HG02943 (cell line): ENCODE data around the gene GABBR2.
"Not testable (repeated sequence)": the region's sequence is repeated elsewhere in the genome, so short reads cannot be mapped to it uniquely, and the experiment has no call there.

Experiments
- ATAC-seq: cut with Tn5 transposase; IDR thresholded peaks from one replicate; pipeline ENCODE4 v1.9.1; 2021; ENCODE audit warnings: mild to moderate bottlenecking, low read depth, moderate library complexity; ENCODE audit not compliant: unreplicated experiment

The GABBR2 gene

DNA sequence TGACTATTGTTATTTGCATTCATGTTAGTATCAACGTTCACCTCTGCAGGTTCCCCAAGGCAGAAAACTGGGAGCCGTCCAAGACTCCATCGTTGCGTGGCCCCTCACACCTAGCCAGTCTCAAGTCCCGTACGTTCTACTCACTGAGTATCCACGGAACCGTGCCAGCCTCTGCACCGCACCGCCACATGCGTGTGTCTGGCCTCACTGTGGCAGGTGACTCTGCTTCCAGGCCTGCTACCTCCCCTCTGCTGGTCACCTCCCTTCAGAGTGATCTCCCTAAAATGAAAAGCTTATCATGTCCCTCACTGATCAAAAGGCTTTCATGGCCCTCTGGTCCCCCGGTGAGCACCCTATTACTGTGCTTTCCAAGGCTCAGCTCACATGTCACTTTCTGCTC is 108.1 kb downstream of the GABBR2 start:
- no peak for ATAC-seq

DNA sequence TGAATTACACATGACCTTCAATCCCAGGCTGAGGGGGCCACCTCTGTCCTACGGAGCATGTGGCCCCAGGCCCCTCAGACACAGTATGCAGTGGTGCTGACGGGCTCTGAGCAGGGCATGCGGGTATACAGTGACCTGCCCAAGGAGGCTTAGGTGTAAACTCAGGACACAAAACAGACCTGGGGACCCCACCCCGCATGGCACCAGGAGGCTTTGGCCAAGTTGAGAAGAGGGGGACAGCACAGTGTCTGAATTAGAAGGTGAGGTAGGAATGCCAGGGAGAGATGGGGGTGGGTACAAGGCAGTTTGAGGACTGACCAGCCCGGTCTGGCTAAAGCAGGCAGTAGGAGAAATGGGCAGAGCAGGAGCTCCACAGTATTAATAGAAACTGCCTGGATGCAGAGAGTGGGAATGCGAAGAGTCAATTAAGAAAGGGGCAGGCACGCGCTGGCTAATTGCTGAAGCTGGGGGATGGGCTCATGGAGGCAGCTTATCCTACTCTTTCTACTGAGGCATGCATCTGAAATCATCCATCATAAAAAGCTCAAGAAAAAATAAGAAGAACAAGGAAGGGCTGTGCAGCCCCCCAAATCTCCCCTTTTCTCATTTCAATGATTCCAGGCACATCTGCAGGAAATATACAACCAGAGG is 109.0 kb downstream of the GABBR2 start:
- ATAC-seq = no peak

DNA sequence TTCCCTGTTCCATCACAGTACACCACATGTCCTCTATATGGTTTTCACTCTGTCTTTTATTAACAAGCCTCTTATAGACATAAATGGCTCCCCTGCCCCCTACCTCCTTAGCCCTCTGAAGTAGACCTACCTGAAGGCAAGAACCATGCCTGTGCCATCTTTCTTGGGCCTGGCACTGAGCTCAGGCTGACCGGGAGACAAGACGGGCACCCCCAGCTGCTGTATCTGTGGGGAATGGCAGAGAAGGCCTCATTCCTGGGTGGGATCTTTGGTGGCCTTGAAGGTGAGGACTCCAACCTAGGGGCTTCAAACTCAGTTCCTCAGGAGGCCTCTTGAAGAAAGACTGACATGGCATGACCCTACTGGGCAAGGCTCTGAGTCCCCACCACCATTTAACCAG is 109.9 kb downstream of the GABBR2 start:
- ATAC-seq = no peak

DNA sequence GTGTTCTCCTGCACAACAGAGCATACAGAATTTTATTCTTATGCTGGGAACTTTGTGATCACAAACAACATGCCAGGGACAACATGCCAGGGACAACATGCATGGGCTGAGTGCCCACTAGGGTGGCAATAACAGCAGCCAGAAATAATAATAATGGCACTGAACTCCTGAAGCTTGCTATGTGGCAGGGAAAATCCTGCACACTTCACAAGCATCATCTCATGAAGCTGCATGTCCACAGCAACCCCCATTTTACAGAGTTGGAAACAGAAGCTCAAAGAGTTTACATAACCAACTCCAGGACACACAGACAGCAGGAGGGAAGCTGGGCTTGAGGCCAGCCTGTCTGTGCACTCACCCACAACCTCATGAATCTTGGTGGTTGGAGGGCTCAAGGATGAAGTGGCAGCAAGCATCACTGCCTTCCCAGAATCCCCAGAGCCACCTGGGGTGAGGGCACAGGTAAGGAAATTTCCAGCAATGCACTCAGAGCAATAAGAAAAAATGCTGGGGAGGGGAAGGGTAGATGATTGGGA is 111.4 kb downstream of the GABBR2 start:
- no peak for ATAC-seq

DNA sequence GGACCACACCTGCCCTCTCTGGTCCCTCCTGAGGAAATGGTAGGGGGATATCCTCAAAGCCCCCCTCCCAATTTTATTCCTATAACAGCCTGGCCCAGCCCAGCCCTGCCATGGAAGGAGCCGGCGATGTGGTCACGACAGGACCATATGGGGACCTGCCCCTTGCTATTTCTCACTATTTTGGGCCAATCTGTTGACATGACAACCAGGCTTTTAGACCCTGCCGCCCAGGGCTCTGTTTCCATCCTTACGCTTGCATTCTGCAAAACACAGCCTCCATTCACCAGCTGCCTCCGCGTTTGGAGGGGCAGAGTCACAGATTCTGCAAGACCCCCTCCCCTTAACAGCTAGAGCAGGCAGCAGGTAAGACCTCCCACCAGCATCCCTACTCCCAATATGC is 112.2 kb downstream of the GABBR2 start:
- no peak for ATAC-seq

DNA sequence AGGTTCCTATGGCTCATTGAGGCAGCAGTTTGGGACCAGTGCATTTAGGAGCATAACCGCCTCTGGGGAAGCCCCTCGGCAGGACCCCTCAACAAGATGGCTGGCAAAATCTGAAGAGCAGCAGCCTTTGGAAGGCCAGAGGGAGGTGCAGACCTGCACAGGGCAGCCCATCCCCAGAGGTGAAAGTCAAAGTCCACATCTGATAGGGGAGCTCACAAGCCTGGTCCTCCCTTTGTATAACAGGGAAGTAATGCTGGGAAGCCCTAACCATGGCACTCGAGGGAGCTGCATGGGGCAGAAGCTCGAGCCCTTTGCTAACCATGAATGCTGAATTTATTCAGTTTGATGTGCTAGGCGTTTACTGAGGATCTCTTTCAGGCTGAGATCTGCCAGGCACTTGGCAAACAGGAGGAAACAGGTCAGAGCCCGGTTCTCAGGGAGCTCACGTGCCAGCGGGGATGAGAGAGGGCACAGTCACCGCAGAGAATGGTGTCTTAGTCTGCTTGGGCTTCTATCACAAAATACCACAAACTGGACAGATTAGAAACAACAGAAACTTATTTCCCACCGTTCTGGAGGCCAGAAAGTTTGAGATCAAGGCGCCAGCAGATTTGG is 114.1 kb downstream of the GABBR2 start:
- ATAC-seq = no peak

DNA sequence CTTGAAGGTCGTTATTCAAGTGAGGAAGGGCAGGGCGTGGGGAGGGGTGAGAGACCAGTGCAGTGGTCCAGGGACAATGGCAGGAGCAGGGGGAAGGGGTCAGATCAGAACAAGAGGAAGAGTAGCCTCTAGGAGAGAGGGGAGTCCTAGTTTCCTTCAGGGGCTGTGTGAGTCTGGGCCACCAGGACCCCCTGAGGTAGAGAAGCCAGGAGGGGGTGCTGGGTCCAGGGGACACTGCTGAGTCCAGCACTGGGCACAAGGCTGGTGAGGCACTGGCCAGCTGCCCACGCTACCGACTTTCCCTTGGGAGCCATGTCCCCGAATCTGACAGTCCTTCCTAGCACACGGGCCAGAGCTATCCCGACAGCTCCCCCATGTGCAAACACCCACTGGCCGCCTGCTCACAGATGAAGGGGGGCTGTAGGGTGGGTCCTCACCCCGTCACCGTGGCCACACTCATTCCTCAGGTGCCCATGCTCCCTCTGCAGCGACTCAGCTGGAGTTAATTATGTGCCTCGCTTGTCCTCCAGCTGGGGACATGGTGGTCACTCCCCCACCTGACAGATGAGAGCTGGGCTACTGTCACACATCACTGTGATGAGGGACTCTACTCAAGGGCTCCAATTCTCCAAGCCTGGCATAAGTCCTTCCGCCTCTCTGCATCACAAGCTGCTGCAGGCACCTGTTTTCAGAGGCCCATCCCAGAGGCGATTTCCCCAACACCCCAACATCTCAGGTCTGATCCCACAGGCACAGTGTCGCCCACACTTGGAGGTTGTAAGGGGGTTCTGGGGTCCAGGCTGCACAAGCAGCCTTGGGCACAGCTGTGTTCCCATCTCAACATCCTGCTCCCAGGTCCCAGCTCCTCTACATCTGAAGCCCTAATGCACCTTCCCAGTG is 115.1 kb downstream of the GABBR2 start:
- no peak for ATAC-seq

DNA sequence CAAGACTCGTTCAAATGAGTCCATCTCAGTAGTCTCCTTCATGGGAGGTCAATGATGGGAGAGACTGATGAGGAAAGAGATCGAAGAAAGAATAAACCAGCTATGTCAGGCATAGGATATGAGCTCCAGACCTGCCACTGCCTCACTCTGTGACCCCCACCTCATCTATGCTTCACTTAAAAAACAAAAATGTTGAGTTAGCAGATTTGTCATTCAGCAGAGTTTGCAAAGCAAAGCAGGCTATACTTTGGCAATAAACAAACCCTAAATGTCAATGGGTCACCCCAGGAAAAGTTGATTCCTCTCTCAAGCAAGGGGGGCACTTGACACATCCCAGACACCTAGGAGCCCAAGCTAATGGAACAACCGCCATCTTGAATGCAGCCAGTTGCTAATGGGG is 117.0 kb downstream of the GABBR2 start:
- ATAC-seq = no peak

DNA sequence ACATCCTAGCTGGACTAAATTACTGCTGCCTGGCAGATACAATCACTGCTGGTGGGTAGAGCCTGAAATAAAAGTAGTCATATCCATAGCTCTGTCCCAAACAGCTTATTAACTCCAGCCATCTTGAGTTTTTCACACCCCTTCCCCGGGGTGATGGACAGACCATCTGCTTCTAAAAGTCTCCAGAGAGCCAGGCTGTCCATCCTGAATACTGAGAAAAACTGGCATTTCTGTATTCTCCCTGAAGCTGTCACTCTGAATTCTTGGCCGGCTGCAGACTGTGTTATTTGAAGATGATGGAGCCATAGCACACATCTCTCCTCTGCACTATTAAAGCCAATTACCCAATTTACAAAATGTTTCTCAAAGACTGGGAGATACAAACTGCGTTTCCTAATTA is 118.6 kb downstream of the GABBR2 start:
- no peak for ATAC-seq

DNA sequence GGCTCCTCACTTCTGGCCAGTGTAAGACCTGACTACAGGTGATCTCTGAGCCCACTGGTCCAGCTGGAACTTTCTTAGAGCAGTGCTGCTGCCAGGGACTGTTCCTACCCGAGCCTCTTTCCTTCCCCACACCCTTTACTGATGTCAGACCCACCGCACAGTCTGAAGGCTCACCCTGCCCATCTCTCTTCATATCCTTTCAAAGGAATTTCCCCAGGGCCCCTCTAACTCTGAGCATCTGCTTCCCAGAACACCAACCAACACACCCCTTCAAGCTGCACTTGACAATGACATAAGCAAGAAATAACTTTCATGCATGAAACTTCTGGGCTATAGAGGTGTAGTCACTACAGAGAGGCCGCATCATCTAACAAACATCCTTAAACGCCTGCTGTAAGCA is 119.6 kb downstream of the GABBR2 start:
- no peak for ATAC-seq

DNA sequence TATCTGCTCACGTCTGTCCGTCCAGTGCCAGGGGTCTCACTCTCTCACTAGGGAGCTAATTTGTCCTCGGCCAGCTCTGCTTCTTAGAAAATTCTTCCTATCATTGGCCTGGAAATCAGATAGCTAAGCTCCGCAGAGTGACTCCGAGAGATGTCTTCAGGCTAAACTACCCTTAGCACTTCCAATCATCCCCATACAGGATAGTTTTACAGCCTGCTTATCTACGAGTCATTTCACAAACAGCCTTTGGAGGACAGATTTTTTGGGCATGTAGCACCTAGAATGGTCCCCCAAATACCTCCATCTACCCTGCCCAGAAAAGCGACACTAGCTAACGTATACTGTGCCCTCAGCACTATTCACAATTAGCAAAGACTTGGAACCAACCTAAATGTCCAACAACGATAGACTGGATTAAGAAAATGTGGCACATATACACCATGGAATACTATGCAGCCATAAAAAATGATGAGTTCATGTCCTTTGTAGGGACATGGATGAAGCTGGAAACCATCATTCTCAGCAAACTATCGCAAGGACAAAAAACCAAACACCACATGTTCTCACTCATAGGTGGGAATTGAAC is 123.8 kb downstream of the GABBR2 start:
- ATAC-seq = not testable (repeated sequence)

DNA sequence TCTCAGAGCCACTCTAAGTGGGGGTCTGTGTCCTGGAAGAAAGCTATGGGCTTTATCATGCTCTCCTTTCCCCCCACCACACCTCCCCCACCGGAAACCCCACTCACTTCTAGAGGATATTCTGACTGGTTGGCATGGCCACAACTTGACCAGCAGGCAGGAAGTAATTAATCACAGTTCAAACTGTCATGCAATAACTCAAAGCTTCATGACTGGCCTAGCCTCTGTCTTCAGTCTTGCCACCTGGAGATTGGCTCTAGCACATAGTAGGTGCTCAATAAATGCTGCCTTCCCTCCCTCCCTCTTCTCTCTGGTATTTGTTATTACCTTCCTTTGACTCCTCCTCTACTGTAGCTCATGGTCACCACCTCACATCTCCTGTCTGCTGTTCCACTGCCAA is 124.7 kb downstream of the GABBR2 start:
- ATAC-seq = peak; percentile 61

DNA sequence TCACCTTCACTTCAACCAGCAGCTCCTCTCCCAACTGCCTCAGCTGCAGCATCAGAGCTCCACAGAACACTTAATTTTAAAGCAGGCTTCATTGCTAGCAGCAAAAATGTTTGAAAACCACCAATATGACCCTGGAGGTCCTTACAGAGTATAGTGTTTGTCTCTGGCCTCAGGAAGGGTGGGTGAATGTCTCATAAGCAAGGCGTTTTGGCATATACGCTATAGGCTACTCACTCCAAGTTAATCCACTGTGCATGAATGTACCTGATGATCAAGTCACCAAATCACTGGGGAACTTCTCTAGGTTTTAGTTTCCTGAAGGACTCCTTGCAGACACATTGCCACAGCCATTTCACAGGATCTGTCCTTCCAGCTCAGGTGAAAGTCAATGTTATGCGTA is 125.3 kb downstream of the GABBR2 start:
- no peak for ATAC-seq

DNA sequence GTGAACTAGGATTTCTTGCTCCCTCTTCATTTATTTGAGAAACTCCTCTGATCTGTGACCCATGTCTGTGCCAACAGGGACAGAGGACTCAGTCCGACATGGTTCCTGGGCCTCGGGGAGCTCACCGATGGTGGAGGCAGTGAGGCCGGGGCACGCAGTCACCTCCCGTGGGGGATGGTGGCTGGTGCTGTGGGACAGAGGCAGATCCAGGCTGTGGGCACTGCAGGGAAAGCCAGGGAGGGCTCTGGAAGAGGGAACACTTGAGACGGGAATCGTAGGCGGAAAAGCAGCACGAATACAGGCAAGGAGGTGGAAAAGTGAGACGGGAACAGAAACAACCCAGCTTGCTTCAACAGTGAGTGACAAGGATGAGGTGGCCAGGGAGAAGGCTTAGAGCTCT is 127.8 kb downstream of the GABBR2 start:
- no peak for ATAC-seq

DNA sequence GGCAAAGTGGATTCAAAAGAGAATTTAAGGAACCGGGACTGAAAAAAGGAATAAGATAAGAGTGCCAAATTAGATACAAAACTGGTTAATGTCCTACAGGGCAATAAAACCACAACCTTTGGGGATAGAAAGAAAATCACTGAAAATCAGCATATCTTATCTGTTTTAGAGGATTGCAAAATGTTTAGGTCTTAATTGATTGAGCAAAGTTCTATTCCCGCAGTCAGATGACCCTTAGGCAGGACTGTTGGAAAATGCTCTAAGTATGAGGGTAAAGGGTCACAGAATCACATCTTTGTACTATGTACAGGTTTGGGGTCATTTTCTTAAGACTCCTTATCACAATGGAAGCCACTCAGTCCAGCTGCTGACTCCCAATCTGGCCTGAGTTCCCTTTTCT is 129.0 kb downstream of the GABBR2 start:
- ATAC-seq = no peak

DNA sequence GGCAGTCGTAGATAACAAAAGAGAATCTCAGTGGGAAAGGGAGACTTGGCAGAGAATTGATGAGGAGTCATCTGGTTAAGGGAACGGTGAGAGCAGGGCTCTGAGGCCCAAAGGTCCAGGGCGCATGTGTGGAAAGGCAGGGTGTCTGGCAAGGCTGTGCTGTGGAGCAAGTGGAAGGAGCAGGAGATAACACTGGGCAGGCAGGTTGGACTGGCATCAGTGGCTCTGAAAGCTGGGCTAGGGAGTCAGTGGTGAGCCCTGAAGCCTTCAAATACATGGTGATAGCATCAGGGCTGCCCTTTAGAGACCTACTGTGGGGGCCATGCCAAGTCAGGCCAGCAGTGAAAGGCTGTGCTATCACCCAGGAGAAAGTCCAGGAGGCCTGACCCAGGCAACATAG is 131.3 kb downstream of the GABBR2 start:
- ATAC-seq = no peak

DNA sequence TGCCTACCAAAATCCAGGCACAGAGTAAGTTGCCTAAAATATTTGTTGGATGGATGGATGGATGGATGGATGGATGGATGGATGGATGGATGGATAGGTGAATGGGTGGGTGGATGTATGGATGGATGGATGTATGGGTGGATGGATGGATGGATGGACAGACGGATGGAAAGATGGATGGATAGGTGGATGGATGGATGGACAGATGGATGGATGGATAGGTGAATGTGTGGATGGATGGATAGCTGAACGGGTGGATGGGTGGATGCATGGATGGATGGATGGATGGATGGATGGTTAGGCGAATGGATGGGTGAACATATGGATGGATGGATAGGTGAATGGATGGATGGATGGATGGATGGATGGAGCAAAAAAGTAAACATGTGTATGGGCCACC is 131.9 kb downstream of the GABBR2 start:
- ATAC-seq = no peak

DNA sequence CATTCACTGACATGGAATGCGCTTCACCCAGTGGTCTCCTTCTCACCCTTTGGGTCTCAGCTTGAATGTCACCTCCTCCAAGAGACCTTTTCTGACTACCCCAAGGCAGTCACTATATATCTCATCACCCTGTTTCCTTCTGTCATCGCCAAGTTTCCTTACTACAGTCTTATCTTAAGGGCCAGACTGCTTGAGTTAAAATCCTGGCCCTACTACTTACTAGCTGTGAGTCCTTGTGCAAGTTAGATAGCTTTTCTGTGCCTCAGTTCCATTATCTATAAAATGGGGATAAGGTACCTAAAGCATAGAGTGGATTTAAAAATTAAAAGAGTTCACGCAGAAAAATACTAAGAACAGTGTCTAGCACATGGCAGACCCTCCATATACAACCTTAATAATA is 132.4 kb downstream of the GABBR2 start:
- no peak for ATAC-seq

DNA sequence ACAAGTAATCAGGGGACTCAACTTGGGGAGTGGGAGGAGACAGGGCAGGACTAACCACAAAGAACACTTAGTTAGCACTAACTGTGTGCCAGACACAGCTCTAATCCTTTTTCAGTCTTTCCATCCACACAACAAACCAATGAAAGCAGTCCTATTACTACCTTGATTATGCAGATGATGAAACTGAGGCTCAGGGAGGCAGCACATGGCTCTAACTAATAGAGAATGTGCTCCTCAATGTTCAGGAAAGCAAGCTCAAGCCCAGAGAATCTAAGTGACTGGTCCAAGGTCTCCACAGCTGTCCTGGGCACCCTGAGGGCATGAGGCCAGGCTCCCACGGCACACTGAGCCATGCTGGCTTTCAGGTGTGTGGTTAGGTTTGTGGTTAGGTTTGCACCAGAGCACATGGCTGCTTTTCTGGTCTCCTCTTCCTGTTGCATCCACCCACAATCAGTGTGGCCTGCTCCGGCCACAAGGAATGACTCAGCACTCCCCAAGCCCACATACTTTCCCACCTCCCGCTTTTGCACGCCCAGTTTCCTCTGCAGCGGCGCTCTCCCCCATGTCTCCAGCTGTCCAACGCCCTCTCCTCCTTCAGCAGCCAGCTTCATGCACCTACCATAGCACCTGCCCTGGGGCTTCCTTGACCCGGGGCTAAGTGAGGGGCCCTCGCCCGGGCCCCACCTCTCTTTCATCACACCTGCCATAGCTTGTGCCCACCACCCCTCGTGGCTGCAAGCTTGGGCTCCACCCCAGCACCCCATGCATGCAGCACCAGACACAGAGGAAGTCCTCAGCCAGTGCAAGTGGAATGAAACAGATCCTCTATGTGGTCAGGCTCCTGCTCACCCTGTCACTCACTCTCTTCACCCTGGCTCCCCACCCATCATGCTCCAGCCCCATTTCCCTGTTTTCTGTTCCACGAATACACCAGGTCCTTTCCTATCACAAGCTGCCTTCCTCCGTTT is 133.1 kb downstream of the GABBR2 start:
- peak; percentile 89 for ATAC-seq

DNA sequence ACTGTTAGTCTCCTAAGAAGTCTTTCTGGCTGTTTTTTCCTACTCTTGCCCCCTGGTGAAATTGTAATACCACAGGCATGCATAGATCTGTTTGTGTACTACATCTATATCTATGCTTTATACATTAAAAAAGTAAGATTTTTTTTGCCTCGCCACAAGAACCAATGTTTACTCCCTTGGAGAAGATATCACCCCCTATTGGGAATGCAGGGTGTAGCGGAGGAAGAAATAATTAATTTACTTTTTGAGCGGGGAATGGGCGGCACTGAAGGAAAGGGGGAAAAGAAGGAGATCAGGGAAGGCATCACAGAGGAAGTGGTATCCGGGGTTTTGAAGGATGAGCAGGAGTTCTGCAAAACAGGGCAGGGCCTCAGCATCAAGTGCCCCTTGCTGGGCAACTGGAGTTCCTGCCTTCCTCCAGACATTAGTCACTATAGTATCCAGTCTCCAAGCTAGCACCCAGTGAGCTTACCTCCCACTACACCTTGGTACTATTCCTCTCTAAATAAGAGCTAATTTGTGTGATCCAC is 134.9 kb downstream of the GABBR2 start:
- ATAC-seq = no peak
